Fibroblast of skin of right quadriceps (primary cell): ENCODE data around the gene OR51I2.

ENCODE experiments used
- DNase-seq: peaks from one replicate; pipeline ENCODE4 v3.0.0-alpha.2; 2013

Gene OR51I2, protein sequence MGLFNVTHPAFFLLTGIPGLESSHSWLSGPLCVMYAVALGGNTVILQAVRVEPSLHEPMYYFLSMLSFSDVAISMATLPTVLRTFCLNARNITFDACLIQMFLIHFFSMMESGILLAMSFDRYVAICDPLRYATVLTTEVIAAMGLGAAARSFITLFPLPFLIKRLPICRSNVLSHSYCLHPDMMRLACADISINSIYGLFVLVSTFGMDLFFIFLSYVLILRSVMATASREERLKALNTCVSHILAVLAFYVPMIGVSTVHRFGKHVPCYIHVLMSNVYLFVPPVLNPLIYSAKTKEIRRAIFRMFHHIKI

DNA sequence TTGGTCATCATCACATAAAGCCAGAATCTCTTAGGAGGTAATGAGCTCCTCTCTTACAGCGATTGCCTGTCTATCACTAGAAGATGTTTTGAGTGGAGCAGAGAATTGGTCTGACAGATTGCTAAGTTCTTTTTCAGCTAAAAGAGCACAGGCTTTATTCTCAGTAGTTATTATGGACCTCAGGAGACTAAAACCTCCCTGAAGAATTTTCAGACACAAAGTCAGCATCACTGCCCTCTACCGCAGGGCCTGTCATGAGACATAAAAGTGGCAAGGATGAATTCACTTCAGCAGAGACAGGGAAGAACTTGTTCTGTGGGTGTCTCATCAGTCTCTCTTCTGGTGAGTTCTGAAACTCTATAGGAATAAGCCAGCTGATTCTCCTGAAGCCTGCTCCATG, at the start of gene OR51I2:
TSS of gene OR51I2 (plus strand) at position 301 of the 400 bp plus-strand sequence. CDS start 4,166 bp downstream, outside the sequence.
- DNase-seq: no peak

DNA sequence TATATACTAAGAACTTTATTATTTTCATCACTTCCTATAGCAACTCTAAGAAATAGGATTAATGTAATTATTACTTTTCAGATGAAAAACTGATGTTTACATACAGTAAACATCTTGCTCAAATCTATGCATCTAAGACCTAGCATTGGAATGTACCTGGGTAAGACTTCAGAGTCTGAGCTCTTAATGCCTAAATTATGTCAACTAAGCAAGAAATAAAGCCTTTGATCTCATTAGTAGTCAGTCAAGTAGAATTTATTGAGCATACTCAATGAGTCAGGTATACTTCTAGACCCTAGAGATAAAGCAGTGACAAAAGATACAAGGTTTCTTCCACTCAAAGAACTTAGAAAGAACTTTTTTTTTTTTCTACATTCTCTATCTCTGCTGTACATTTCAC, 44.0 kb upstream of the OR51I2 start:
- no peak for DNase-seq

DNA sequence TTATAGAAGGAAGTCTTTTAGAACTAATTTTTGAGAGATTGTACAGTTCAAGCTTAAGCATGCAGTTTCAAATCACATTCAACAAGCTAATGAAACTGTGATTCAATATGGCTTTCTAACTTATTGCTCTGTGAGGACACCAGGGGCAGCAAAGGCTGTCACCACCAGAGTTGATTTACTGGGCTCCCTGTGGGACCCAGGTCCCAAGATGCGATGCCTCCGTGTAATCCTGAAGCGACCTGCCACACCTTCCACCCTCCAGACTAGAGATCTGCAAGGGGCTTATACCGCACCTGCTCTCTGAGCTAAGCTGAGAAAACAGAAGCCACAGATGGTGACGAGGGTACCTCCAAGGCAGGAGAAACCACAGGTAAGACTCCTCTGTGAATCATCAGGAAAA, 28.1 kb upstream of the OR51I2 start:
- DNase-seq: no peak

DNA sequence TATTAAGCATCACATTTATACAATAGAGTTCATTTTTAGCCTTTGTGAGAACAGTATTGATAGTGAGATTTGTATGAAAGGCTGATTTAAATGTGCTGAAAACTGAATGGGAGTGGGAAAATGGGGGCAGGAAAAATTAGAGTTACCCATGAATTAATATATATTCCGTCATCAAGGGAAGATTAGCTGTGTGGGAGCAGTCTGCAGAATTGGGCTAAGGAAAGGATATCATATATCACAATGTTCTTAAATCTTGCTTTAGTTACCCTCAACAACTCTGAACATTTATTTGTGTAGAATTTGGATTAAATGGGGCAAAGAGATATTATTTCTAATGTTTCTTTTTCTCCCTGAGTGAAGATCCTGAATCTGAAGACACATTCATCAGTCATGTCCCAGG, 27.3 kb upstream of the OR51I2 start, which contains the start of gene OR51Q1:
TSS of gene OR51Q1 (plus strand) at position 301 of the 400 bp plus-strand sequence. CDS start at position 391, 90 bp downstream.
- no peak for DNase-seq

DNA sequence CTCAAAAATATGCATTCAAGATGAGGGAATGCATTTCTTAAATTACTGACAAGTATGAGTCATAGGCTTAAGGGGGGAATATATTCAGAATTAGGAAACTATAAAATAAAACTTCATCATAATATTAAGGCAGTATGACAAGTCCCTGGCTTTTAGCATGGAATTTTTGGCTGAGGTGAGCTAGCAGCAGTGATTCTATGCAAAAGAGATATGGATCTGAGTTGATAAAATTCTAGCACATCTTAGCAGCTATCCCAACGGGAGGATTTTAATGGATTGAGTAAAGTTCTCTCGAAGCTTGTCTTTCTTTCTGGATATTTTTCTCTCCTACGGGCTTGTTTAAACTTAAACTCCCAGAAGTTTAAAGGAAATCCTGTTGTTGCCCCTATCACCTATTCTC, 26.0 kb upstream of the OR51I2 start:
- DNase-seq: no peak

DNA sequence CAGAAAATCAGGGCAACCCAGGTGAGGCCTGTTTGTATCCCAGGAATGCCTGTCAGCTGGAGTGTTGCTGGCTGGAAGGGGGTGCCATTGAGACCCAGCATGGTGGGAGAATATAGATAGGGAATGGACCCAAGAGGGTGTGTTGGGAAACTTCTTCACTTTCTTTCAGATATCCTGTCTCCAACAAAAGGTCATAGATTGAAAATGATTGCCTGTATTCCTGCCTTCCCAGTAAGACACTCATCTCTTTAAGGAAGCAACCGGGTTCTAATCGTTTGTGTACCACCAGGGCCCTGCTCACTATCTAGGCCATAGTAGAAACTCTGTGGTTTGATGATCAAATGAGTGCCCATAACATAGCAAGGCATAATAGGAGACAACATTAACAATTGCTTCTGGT, 7.7 kb upstream of the OR51I2 start, which contains the start of gene OR51I1:
TSS of gene OR51I1 (minus strand) at position 101 of the 400 bp plus-strand sequence. CDS start at position 101, 0 bp downstream.
- DNase-seq: no peak

DNA sequence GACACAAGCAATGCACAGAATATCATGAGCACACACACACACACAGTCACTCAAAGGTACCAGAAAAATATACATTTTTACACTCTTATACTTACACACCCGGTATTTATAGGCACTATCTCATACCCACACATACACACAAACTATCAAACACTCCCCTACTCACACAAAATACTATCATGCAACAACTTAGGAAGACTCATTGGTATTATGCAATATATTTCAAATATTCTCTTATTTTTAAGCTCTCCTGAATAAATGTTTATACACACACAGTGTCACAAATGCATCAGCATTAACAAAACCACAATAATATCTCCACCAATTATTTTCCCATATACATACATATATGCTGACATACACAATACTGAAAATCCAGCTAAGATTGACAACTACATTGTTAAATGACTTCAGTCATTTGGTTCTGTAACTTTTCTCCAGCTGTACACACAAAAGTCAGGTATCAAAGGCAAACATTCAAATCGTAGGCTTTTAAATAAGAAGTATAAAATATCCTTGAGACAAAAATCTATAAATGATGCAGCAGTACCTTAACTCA, 5.2 kb upstream of the OR51I2 start:
- no peak for DNase-seq

DNA sequence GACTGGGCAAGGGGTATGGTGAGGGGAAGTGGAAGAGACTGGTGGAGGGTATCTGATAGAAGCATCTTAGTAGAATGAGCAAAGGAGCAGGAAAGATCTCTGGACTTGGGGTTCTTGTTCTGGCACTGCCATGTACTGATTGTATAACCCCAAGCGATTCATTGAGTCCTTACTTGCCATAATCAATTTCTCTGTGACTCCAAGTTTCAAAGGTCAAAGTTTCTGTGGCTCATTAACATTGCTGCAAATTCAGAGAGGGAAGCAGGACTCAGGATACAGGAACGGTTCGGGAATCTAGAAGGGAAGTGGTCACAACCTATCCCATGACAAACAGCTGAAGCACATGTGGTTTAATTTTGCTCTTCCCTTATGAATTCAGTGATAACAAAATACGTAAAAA, 309 bp downstream of the OR51I2 start:
- DNase-seq: no peak

DNA sequence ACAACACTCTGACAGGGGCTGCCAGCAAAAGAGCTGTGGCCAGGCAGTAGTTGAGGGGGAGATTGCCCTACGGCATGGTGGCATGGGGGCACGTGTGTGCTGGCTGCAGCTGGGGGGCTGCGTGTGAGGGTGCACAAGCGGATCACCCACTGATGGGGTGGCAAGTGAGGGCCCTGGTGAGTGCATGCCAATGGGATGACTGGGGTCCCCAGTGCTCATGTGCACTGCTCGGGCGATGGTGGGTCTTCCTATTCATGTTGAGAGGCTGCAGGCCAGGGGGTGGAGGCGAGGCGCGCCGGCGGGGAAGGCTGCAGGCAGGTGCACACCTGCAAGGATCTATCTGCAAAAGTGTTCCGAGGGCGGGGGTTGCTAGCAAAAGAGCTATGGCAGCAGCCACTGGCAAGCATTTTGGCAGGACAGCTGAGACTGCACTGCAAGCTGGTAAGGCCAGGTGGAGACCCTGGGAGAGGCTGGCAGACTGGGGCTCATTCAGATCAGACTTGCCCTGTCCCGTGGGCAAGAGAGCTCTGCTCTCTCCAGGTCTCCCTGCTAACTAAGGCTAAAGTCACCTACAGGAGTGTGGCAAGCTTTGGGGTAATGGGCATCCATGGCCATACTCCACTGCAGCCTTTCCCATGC, 12.0 kb downstream of the OR51I2 start:
- no peak for DNase-seq

DNA sequence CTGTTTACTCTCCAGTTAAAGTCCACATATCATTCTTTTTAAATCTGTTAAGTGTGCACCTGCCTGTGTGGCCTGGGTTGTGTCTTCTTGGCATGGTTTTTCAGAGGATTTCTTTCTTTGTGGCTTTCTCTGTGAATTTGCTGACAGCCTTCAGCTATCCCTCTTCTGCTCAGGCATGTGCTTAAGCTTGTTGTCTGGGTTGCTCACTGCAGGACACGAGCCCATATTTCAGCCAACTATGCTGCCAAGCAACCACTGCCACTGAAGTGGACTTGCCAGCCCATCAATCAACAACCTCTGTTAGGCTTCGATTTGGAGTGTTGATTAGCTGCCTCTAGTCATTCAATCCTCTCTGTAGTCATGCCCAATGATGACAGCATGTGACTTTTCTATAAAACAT, 18.4 kb downstream of the OR51I2 start:
- DNase-seq: no peak

DNA sequence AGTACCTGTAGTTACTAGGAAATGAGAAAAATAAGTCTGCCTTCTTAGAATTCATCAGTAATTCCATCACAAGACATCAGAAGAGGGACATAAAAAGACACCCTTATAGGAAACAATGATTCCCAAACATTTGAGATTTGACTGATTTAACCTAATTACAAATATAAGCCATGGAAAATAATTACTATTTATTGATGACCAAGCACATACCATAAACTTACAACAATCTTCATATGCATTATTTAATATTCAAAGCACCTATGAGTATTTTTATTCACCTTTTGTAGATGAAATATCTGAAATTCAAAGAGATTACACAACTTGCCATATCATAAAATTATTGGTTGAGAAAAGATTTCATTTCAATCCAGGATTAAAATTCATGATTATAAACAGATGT, 24.8 kb downstream of the OR51I2 start:
- no peak for DNase-seq

DNA sequence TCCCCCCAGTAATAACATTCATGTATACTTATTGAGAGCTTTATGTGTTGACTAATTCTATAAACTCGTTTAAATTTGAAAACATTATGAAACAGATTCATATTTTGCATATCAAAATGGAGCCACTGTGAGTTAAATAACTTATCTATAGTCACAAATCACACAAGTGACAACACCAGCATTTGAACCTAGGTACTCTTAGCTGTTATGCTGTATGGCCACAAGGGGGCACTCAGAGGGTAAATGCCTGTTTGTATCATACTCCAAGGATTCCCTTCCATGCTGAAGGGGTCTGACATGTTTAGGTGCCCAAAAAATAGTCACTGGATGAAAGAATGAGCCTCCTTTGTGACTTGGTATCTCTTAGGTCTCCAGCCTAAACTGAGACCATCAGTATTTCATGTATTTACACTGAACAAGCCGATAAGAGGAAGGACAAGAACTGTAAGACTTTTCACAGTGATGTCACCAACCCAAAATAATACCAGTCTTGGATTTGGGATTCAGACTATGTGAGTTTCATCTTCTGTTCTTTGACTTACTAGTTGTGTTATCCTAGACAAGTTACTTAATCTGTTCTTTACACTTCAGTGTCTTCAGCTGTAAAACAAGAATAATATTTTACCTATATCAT, 27.2 kb downstream of the OR51I2 start:
- DNase-seq: peak; percentile 53

DNA sequence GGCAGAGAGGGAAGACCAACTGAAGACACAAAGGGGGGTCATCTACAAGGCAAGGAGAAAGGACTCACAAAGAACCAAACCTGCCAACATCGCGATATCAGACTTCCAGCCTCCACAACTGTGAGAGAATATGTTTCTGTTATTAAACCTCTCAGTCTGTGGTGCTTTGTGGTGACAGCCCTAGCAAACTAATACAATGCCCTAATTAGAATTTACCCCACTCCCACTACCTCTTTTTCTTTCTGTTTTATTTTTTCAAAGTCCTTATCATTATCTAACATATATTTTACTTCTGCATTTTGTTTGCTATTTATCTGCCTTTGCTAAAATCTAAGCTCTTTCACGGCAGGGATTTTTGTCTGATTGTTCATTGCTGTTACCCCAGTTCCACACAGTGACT, 36.9 kb downstream of the OR51I2 start:
- no peak for DNase-seq

DNA sequence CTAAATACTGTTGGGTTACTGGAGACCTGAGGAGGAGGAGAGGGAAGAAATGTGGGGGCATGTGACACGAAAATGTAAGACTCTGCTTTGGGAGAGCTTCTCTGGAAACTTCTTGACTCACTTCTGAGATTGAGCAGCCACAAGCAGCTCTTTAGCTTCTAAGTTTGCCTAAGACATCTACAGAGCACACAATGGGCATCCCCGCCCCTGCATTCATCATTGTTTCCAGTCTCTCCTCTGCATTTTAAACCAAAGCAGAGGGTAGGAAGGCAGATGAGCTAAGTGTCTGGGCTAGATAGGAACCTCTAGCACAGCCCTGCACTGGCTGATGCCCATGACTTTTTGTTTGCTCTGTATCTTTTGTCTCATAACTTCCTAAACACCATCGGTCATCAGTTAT, 37.3 kb downstream of the OR51I2 start:
- DNase-seq: no peak

DNA sequence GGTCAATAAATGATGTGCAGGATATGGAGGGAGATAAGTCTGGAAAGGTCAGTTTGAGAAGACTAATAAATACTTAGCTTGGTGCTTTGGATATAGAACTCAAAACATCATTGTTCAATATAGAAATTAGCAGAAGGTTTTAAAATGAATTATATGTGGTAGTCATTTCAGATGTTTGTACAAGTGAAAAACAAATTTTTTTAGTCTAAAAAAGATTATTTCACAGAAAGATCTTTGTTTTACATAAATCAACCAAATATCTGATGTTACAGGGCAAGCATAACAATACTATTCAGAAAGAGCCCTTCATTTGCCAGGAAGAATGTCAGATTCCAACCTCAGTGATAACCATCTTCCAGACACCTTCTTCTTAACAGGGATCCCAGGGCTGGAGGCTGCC, 39.3 kb downstream of the OR51I2 start, which contains the start of gene OR52D1:
TSS of gene OR52D1 (plus strand) at position 301 of the 400 bp plus-strand sequence. CDS start at position 323, 22 bp downstream.
- no peak for DNase-seq

DNA sequence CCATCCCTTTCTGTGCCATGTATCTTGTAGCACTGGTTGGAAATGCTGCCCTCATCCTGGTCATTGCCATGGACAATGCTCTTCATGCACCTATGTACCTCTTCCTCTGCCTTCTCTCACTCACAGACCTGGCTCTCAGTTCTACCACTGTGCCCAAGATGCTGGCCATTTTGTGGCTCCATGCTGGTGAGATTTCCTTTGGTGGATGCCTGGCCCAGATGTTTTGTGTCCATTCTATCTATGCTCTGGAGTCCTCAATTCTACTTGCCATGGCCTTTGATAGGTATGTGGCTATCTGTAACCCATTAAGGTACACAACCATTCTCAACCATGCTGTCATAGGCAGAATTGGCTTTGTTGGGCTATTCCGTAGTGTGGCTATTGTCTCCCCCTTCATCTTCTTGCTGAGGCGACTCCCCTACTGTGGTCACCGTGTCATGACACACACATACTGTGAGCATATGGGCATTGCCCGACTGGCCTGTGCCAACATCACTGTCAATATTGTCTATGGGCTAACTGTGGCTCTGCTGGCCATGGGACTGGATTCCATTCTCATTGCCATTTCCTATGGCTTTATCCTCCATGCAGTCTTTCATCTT, 39.8 kb downstream of the OR51I2 start:
- DNase-seq: no peak

DNA sequence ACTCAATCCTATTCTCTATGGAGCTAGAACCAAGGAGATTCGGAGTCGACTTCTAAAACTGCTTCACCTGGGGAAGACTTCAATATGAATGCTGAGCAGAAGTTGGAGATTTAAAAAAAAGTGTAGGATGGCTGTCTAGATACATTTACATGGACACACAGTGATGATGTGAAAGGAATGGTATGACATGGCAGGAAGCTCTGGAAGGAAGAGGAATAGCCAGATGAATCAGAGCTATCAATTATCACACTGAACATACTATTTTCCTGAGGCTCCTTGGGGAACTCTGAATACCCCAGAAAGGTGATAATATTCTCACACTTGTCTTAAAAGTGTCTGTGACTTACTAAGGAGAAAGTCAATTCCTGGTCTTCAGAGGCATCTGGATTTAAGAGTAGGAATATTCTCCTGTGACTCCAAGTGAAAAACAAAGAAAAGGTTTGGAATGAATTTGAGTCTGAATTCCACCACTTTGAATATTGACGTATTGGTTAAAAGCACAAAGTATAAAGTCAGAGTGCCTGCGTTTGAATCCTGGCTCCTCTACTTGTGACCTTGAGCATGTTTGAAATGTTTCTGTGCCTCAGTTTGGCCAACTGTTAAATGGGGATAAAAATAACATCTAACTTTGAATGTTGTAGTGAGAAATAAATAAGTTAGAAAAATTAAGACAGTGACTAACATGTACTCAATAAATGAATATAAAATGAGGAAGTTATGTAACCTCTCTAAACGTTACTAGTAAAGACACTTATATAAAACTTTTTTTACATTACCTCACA, 40.6 kb downstream of the OR51I2 start:
- DNase-seq: peak; percentile 60

DNA sequence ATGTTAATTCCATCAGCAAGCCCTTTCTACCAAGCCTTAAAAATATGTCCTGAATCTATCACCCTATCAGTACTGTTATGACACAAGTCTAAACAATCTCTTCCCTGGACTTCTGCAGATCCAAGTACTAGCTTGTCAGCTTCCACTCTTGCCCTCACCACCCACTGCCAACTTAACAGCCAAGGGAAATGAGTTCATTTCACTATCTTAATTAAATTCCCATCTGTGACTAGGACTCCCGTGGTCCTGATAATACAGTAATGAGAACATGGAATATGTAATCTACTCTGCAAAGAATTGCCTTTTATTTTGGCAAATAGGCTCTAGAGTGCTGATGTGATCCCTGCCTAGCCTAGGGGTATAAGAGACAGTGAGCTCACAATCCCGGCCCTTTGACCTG, 50.5 kb downstream of the OR51I2 start:
- DNase-seq: no peak

DNA sequence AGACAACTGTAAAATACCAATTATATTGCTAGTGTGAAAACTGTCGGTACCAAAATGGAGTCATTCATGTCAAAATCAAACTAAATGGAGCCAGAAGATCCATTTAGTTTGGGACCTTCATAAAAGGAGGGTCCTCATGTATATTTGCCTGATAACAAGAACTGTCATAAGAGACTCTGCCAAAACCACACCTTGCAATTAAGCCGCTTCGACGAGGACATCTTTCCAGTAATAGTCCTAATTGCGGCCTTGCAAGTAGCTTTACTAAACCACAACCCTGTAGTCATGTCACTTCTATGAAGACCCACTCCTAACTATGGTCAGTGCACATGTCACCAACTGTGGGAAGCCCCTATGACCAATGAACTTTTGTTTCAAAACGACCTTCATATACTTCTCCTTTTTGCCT, 51.3 kb downstream of the OR51I2 start:
- DNase-seq: no peak

DNA sequence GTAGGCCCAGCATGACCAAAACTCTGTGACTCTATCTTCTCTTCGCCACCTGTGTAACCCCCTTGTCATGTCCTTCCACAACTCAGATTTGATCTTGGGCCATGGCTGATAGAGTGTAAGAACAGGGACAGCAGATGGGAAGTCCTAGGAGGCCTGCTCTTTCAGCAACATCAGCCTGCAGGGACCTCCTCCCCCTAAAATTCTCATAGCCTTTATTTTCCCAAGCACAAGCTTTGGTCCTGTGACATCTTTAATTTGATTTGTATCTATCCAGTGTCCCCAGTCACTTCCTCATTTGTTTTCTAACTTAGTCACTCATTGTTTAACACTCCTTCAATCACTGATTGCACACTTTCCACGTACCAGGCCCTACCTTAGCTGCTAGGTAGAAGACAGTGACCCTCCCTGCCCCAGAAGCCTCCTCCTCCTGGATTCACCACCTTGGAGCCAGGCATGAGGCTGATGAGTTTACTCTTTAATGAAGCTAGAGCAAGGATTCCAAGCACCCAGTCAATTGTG, 55.3 kb downstream of the OR51I2 start:
- DNase-seq: no peak

DNA sequence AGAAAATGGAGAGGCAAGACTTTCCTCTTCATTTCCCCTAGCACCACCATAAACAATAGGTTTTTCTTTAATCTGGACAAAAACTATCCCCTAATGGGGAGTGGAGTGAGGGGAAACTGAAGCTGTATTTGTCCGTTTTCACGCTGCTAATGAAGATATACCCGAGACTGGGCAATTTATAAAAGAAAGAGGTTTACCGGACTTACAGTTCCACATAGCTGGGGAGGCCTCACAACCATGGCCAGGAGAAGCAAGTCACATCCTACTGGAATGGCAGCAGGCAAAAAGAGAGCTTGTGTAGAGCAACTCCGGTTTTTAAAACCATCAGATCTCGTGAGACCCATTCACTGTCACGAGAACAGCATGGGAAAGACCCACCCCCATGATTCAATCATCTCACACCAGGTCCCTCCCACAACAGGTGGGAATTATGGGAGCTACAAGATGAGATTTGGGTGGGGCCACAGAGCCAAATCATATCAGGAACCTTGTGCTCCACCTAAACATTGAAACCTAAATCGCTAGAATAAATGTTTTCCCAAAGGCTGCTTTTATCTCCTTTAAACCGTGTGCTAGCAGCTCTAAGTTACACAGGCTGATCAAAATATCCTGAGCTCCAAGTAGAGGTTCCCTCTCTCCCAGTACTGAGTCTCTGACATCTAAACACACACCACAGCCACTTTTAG, 56.4 kb downstream of the OR51I2 start:
- DNase-seq: no peak
